Measurements from ENCODE around the gene LCN12.

LCN12 gene

DNA sequence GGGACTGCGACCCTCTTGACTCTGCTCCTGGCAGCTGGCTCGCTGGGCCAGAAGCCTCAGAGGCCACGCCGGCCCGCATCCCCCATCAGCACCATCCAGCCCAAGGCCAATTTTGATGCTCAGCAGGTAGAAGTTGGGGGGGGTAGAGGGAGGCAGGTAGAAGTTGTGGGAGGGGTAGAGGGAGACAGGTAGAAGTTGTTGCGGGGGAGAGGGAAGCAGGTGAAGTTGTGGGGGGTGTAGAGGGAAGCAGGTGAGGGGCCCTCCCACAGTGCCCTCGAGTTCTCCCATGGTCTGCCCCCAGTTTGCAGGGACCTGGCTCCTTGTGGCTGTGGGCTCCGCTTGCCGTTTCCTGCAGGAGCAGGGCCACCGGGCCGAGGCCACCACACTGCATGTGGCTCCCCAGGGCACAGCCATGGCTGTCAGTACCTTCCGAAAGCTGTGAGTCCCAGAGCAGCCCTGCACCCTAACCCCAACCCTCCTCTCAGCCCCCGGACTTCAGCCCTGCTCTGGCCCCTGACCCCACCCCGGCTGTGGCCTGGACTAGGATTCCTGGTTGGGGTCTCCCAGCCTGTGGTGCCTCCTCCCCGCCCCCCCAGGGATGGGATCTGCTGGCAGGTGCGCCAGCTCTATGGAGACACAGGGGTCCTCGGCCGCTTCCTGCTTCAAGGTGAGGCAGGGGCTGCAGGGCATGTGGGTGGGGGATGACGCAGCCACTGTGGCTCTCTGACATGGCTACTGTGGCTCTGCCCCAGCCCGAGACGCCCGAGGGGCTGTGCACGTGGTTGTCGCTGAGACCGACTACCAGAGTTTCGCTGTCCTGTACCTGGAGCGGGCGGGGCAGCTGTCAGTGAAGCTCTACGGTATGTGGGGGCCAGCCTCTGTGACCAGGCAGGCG is 6.5 kb upstream of the LCN12 start:
- DNase-seq = no peak

DNA sequence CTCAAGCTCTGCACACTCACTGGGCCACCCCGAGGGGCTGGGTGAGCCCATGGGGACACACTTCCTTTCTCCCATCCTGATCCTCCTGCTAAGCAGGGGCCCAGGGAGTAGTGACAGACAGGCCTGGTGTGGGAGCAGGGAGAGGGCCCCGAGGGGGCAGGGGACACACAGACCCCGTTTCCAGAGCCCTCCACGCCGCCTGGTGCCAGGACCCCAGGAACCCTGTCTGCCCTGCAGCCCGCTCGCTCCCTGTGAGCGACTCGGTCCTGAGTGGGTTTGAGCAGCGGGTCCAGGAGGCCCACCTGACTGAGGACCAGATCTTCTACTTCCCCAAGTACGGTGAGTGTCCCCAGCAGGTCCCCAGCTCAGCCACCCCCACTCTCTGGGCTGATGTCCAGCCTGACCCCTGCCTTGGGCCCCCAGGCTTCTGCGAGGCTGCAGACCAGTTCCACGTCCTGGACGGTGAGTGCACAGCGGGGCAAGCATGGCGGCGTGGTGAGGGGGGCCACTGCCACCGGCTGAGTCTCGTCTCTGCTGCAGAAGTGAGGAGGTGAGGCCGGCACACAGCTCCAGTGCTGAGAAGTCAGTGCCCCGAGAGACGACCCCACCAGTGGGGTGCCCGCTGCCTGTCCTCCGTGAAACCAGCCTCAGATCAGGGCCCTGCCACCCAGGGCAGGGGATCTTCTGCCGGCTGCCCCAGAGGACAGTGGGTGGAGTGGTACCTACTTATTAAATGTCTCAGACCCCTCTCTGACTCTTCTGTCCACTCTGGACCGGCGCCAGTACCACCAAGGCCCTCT is 5.6 kb upstream of the LCN12 start:
- DNase-seq = no peak

DNA sequence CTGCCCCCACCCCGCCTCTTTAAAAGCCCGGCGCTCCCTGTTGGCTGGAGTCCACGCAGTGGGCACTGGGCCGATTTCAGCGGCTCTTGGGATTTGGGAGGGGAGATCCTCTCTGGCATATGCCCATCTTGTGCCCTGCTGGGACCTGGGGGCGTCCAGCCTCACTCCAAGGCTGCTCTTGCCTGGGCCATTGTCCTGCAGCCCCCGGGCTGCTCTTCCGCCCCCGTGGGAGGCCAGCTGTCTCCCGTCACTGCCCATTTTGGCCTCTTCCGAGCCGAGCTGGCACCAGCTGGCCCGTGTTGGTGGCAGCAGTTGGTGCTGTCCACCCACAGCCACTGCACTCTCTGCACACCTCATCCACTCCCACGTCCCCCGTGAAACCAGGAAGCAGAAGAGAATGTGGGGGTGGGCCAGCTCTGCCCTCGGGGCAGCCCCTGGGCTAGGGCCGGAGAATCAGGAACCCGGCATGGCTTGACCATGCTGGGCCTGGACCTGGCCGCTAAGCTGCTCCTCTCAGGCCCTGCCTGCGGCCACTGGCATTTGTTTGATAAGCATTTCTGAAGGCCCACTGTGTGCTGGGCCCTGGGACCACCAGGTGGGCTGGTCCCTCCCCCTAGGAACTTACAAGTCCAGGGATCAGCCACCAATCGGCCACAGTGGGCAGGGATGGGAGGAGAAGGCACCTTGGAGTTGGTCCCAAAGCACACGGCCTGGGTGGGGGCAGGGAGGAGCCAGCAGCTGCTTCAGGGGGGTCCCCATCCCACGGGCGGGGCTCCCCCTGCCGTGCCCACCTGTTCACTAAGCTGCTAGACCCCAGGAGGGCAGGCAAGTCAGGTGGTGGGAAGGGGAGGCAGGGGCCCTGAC is 4.8 kb upstream of the LCN12 start:
- no peak for DNase-seq

DNA sequence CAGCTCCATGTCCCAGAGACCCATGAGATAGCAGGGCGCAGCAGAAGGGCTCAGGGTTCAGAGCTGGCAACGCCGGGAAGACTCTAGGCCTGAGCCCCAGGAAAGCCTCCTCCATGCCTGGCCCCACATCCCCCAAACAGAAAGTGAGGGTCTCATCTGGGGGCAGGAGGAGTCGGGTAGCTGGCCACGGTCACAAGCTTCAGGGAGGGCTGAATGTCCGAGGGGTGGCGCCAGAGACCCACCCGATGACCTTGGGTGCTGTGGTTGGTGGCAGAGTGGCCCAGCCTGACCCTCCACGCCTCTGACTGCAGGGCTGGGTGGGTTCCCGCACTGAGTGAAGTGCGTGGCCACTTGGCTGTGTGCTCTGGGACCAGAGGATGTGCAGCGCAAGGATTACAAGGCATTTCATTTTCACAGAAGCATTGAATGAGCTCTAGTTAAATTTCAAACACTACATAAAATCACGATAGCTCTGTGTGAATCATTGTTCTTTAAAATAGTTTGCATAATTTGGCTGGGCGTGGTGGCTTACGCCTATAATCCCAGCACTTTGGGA is 4.0 kb upstream of the LCN12 start:
- peak; percentile 57 for DNase-seq

DNA sequence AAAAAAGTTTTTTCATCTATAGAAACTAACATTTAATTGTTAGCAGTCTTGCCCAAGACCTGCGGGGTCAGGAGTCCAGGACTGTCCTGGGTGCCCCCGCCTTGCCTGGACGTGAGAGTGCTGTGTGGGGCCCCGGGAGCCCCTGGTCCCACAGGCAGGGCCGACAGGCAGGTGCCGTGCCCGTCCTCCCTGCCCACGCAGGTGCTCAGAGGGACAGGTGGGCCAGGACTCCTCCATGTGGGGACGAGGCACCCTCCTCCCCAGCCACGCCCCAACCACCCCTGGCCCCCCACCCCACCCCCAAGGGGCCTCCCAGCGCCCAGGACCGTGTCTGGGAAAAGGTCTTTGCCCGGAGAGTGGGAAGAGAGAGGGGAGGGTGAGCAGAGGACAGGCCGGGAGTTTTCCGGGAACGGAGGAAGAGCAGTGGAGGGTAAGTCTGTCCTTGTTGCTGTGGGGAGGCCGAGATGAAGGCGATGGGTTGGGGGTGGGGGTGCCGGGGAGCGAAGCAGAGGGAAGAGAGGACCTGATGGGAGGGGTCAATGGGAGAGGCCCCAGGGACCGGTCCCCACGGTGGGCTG is 2.7 kb upstream of the LCN12 start:
- peak; percentile 33 for DNase-seq

DNA sequence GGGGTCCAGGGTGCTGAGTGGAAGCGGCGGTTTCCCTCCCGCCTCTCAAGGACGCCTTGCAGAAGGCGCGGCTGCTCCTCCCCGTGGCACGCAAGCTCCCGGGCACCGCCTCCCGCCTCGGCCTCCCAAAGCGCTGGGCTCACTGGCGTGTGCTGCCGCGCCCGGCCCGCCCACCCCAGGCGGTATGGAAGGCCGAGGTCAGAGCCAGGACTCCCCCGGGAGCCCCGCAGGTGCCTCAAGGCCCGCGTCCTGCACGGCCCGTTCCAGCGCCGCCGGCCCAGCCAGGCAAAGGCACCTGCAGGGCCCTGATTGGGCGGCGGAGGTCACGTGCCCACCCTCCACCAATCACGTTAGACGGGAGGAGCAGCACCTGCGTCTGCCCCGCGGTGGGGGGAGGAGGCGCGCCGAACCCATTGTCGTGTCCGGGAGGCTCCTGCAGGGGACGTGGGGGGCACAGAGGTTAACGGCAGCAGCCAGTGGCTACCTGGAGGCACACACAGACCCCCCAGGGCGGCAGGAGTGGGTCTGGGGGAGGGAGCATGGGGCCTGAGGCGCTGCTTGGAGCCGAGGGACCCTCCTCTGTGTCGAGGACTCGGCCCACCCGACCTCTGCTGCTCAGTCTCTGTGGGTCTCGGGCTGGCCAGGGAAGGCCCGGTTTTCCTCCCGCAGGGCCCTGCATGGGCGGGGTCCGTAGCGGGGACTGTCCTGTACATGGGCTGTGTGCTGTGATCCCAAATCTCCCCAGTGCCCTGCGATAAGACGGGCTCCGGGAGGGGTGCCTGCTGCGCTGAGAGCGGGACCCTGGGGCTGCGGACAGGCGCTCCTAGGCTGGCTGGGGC is 2.0 kb upstream of the LCN12 start:
- DNase-seq = peak; percentile 99

DNA sequence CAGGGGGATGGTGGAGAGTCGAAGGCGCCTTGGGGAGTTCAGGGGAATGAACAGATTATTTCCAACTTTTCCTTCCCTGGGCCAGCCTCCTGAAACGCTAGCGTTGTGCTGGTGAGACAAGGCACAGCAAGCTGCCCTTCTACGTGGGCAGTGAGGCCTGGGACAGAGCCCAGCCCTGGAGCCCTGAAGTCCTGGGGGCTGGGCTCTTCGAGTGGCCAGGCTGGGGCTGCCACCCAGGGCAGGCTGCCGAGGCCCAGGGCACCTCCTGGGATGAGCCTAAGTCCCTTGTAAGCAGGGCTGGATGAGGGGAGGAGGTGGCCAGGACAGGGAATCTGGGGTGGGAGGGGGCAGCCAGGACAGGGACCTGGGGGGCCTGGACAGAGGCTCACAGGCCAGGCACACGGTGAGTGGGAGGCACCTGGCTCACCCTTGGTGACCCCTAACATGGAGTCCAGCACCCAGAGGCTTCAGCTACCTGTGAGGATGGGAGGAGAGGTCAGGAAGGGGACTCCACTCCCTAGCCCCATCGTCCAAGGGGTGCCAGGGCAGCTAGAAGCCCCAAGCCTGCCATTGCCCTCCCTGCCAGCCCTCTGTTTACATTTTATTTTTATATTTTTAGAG is 1.3 kb upstream of the LCN12 start:
- no peak for DNase-seq

DNA sequence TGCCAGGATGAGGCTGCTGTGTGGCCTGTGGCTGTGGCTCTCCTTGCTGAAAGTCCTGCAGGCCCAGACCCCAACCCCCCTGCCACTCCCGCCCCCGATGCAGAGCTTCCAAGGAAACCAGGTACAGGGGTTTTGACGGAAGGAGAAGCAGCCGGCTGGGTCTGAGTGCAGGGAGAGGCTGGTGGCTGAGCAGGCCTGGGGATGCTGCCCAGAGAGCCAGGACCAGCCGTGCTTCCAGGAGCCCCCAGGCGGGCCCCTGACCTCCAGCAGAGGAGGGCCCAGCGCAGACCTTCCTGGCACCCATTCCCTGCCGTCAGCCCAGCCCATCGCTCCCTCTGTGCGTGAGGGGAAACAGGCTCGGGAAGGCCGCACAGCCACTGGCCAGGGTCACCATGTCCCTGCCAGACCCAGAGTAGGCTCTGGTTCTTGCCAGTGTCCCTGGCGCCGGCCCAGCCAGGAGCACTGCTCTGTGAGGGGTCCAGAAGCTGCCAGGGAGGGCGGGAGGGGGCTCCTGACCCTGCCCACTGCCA is 313 bp downstream of the LCN12 start:
- DNase-seq = no peak

DNA sequence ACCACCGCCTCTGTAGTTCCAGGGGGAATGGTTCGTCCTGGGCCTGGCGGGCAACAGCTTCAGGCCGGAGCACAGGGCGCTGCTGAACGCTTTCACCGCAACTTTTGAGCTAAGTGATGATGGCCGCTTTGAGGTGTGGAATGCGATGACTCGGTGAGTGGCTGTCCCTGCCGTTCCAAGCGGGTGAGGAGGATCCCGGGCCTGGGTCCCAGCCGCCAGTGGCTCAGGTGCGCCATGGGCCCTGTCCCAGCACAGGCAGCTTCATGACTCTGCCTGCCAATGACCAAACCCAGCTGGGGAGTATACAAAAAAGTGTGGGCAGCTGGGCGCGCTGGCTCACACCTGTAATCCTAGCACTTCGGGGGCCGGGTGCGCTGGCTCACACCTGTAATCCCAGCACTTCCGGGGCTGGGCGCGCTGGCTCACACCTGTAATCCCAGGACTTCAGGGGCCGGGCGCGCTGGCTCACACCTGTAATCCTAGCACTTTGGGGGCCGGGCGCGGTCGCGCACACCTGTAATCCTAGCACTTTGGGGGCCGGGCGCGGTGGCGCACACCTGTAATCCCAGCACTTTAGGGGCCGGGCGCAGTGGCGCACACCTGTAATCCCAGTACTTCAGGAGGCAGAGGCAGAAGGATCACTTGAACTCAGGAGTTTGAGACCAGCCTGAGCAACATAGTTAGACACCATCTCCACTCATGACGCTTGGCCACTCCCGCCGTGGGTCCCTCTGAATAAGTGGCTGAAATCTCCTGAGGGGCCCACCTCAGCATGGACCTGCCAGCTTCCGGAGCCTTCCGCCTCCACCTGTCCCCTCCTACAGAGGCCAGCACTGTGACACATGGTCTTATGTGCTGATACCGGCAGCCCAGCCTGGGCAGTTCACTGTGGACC is 1.1 kb downstream of the LCN12 start:
- DNase-seq = no peak

DNA sequence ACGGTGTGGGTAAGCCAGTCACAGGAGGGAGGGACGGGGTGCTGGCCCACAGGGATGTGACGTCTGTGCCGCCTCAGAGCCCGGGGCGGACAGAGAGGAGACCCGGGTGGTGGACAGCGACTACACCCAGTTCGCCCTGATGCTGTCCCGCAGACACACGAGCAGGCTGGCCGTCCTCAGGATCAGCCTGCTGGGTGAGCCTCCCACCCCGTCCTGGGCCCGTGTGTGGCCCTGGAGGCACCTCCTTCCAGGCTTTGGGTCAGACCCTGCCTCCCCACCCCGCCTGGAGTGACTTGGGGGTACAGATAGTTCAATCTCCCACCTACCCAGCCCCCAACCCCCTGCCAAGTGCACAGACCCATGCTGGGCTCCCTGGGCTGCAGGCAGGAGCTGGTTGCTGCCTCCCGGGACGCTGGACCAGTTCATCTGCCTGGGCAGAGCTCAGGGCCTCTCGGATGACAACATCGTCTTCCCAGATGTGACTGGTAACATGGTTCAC is 1.7 kb downstream of the LCN12 start:
- DNase-seq = no peak

DNA sequence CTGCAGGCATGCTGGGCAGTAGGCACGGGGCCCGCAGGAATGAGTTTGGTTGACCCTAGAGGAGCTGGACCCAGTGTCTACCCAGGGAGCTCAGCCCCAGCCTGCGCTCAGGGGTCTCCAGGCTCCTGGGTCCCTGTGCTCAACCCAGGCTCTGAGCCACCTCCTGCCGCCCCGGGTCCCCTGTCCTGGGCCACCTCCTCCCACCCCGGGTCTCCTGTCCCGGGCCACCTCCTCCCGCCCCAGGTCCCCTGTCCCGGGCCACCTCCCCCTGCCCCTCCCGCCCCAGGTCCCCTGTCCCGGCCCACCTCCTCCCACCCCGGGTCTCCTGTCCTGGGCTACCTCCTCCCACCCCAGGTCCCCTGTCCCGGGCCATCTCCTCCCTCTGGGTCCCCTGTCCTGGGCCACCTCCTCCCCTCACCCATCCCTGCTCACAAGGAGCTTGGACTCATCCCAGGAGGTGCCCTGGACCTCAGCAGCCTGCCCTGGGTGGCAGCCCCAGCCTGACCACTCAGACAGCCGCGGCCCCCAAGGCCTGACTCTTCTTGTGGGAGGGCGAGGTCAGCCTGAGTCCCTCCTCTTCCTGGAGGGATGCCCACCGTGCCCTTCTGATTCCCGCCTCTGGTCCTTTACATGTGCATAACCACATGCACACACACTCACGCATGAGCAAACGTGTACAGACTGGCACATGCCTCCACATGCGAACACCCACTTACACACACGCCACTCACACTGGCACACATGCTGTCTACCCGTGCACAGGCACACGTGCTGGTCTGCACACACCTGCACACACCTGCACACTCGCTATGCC is 2.4 kb downstream of the LCN12 start:
- DNase-seq = no peak

DNA sequence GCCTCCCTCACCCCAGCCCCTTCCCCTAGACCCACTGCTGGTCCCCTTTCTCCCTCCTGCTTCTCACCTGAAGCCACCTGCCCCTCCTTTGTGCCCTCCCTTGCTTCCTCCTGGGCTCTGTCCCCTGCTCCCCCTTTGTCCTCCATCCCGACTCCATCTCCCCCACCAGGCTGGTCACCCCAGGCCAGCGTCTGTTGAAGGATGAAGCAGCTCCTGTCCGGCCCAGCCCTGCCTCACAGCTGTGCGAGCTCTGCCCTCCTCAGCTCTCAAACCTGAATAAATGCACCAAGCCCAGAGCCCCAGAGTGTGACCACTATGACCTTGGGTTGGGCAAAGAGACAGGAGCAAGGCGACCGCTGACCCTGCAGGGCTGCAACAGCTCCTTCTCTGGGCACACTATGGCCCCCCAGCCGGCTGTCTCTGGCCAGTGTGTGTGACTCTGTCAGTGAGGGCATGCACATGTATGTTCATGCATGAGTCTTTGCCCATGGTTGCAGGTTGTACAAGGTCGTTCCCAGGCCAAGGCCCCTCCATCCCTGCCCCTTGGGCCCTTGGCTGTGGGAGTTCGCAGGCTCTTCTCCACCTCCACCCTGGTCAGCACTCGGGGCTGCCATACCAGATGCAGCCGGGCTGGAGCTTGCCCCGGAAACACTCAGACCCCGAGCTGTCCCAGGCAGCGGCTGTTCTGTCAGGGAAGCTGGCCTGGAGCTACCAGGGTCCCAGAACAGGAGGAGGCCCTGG is 3.3 kb downstream of the LCN12 start:
- no peak for DNase-seq

DNA sequence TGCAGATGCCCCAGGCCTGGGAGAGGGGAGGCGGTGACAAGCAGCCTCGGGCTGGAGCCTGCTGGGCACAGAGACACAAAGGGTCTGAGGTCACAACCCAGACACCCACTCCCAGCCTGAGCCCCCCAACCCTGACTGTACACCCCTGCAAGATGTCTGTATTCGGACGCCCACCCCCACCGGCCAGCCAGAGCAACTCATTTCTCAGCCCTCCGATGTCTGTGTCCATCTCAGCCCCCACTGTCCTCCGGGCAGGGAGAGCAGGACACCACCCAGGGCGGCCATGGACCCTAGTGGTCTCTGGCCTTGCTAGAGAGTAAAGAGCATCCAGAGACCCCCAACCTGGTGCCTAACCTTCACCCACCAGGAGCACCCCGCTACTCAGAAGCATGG is 3.9 kb downstream of the LCN12 start:
- DNase-seq = no peak

DNA sequence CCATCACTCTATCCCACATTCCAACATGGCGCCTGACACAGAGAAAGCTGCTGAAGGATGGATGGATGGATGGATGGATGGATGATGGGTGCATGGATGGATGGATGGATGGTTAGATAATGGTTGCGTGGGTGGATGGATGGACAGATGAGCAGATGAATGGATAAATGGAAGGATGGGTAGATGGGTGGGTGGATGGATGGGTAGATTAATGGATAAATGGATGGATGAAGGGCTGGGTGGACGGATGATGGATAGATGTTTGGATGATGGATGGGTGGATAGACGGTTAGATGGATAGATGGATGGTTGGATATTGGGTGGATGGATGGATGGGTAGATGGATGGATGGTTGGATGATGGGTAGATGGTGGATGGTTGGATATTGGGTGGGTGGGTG is 4.5 kb downstream of the LCN12 start:
- DNase-seq = no peak

DNA sequence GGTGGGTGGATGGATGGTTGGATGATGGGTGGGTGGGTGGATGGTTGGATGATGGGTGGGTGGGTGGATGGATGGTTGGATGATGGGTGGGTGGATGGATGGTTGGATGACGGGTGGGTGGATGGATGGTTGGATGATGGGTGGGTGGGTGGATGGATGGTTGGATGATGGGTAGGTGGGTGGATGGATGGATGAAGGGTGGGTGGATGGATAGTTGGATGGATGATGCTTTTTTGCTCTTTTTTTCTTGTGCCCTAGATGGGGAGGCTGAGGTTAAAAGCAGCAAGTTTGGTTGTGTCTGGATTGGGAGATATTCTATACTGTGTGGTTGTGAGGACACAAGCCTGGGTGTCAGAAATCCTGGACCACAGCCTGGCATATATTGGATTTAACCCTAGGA is 5.4 kb downstream of the LCN12 start:
- no peak for DNase-seq

DNA sequence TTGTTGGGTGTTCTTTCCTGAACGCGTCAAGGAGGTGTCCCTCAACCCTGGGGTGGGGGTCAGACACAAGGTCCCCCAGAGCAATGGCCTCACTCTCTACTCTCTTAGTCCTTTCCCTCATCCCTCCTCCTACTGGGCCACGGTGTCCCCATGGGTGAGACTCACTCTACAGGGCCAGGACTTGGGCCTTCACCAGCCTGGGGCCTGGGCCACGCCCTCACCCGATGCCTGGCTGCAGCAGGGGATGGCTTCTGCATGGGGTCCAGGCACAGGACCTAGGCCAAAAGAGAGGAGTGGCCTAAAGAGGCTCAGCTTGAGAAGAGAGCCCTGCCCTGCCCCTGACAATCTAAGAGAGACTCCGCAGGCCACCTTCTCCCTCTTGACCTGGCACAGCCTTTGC is 5.8 kb downstream of the LCN12 start:
- DNase-seq = no peak

DNA sequence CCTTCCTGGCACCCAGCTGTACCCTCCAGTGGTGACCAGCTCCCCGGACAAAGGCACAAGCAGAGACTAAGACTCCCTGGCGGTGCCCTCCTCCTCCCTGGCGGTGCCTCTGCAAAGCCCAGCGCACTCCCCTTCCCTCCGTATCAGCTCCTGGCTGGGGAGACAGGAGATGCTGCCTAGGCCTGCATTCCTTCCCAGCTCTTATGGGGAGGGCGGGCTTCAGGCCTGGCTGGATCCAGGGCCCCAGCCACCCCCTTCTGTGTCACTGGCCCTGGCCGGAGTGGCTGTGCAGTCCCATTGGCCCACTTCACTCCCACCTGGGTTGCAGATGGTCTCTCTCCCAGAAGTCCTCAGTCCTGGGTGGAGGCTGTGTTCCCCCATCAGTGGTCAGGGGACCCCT is 6.4 kb downstream of the LCN12 start:
- no peak for DNase-seq

Data from RPMI8226 (cell line).